IMR-90 (cell line): ENCODE measurements around the gene METRNL. TPM values are rescaled to one million over a fixed set of nuclear protein-coding genes. Genes with fewer than 3 reads are reported as not detected.

ENCODE experiments used
- ATAC-seq: fragments of 200-7000 bp; cut with Tn5 transposase; 2 replicates; pipeline ENCODE4 v1.9.1; 2020; ENCODE audit warnings: low read depth, mild to moderate bottlenecking, moderate library complexity
- BruUV-seq: library from RNA; stranded (reverse); fragments of 400-500 nt; replicated peaks from 2 replicates; lab custom pipeline; 2021; lab: Mats Ljungman, UMichigan
- CTCF ChIA-PET: fragments of 300-600 bp; formaldehyde crosslinking; extraction: SDS; loops from one replicate; lab custom pipeline; 2021; ENCODE audit warnings: antibody characterized with exemption; lab: Yijun Ruan, JAX
- POLR2A ChIA-PET: fragments of 300-600 bp; sonication (Branson Sonifier 250); formaldehyde crosslinking; loops from one replicate; lab custom pipeline; 2022; ENCODE audit warnings: antibody characterized with exemption; ENCODE audit not compliant: unreplicated experiment; lab: Charles Lee
- DNase-seq: peaks from one replicate; pipeline ENCODE4 v3.0.0; 2013
- H2AFZ ChIP-seq: replicated peaks from 2 replicates; pipeline ENCODE3; 2013; ENCODE audit warnings: low read length, mild to moderate bottlenecking; ENCODE audit not compliant: poor library complexity
- H2AK5ac ChIP-seq: 2 replicates; pipeline ENCODE4 v1.6.1; 2013; ENCODE audit warnings: low read depth, low read length, inconsistent platforms
- H2AK9ac ChIP-seq: replicated peaks from 2 replicates; pipeline ENCODE3; 2013; ENCODE audit warnings: mild to moderate bottlenecking, low read depth, low read length, moderate library complexity; ENCODE audit not compliant: poor library complexity
- H2BK120ac ChIP-seq: 2 replicates; pipeline ENCODE4 v1.6.1; 2013; ENCODE audit warnings: low read depth, low read length, inconsistent platforms
- H2BK15ac ChIP-seq: 3 replicates; pipeline ENCODE4 v1.6.1; 2013; ENCODE audit warnings: low read depth, low read length, inconsistent platforms
- H2BK20ac ChIP-seq: 2 replicates; pipeline ENCODE4 v1.6.1; 2013; ENCODE audit warnings: low read depth, mild to moderate bottlenecking, inconsistent platforms, low read length, moderate library complexity
- H2BK5ac ChIP-seq: 2 replicates; pipeline ENCODE4 v1.6.1; 2013; ENCODE audit warnings: mild to moderate bottlenecking, low read depth, low read length, inconsistent platforms; ENCODE audit not compliant: poor library complexity, severe bottlenecking
- H3K14ac ChIP-seq: replicated peaks from 2 replicates; pipeline ENCODE4 v1.6.1; 2013; ENCODE audit warnings: low read depth, low read length, inconsistent platforms
- H3K18ac ChIP-seq: 2 replicates; pipeline ENCODE4 v1.6.1; 2013; ENCODE audit warnings: low read depth, low read length, control low read depth
- H3K23ac ChIP-seq: 2 replicates; pipeline ENCODE4 v1.6.1; 2013; ENCODE audit warnings: low read depth, low read length, inconsistent platforms
- H3K27ac ChIP-seq: 2 replicates; pipeline ENCODE4 v1.5.1; 2013; ENCODE audit warnings: mild to moderate bottlenecking, control low read depth, low read length; ENCODE audit not compliant: insufficient read depth
- H3K27me3 ChIP-seq: 2 replicates; pipeline ENCODE4 v1.6.1; 2013; ENCODE audit warnings: low read length; ENCODE audit not compliant: control insufficient read depth, insufficient read depth
- H3K36me3 ChIP-seq: 2 replicates; pipeline ENCODE4 v1.6.1; 2013; ENCODE audit warnings: low read length, mixed read lengths; ENCODE audit not compliant: control insufficient read depth, insufficient read depth
- H3K4ac ChIP-seq: 2 replicates; pipeline ENCODE4 v1.6.1; 2013; ENCODE audit warnings: low read depth, low read length, inconsistent platforms
- H3K4me1 ChIP-seq: 2 replicates; pipeline ENCODE4 v1.6.1; 2013; ENCODE audit warnings: low read length, mixed read lengths; ENCODE audit not compliant: control insufficient read depth, insufficient read depth
- H3K4me2 ChIP-seq: 2 replicates; pipeline ENCODE4 v1.6.1; 2013; ENCODE audit warnings: low read depth, mild to moderate bottlenecking, control low read depth, low read length, moderate library complexity
- H3K4me3 ChIP-seq: 2 replicates; pipeline ENCODE4 v1.5.1; 2013; ENCODE audit warnings: low read depth, mild to moderate bottlenecking, control low read depth, low read length, moderate library complexity; ENCODE audit not compliant: insufficient read depth
- H3K56ac ChIP-seq: 2 replicates; pipeline ENCODE4 v1.6.1; 2013; ENCODE audit warnings: low read length, inconsistent platforms; ENCODE audit not compliant: insufficient read depth; ENCODE audit errors: extremely low read depth
- H3K79me1 ChIP-seq, 2 experiments: 2 replicates each; pipeline ENCODE4 v1.6.1; 2013; ENCODE audit warnings: low read length in 2 of 2, inconsistent platforms in 1 of 2, low read depth in 1 of 2
- H3K9ac ChIP-seq: 2 replicates; pipeline ENCODE4 v1.6.1; 2013; ENCODE audit warnings: low read depth, low read length, control low read depth
- H3K9me1 ChIP-seq: 2 replicates; pipeline ENCODE4 v1.6.1; 2013; ENCODE audit warnings: low read length, inconsistent platforms; ENCODE audit not compliant: insufficient read depth
- H3K9me3 ChIP-seq: 2 replicates; pipeline ENCODE4 v1.6.1; 2013; ENCODE audit warnings: low read length; ENCODE audit not compliant: control insufficient read depth, insufficient read depth
- H4K20me1 ChIP-seq: 2 replicates; pipeline ENCODE4 v1.6.1; 2013; ENCODE audit warnings: low read length, inconsistent platforms; ENCODE audit not compliant: insufficient read depth
- H4K5ac ChIP-seq: 2 replicates; pipeline ENCODE4 v1.6.1; 2013; ENCODE audit warnings: mild to moderate bottlenecking, low read depth, low read length, control low read depth
- H4K8ac ChIP-seq, 2 experiments: 2 replicates each; pipeline ENCODE4 v1.6.1; 2013; ENCODE audit warnings: low read depth in 2 of 2, low read length in 2 of 2, control low read depth in 1 of 2, inconsistent platforms in 1 of 2
- H4K91ac ChIP-seq: 2 replicates; pipeline ENCODE4 v1.6.1; 2013; ENCODE audit warnings: low read depth, low read length, inconsistent platforms; ENCODE audit not compliant: insufficient read depth
- BHLHE40 ChIP-seq: fragments of 150-350 bp; IDR thresholded peaks from 2 replicates; pipeline ENCODE4 v1.6.1; 2016; ENCODE audit warnings: mild to moderate bottlenecking, low read depth, low read length
- CEBPB ChIP-seq: IDR thresholded peaks from 2 replicates; pipeline ENCODE4 v1.6.1; 2012; ENCODE audit warnings: low read depth, low read length, improper control_type of control experiment
- CHD1 ChIP-seq: IDR thresholded peaks from 2 replicates; pipeline ENCODE4 v1.6.1; 2012; ENCODE audit warnings: low read depth, low read length, improper control_type of control experiment
- CTCF ChIP-seq: conservative IDR thresholded peaks from 2 replicates; pipeline ENCODE4 v1.5.1; 2012; ENCODE audit warnings: mild to moderate bottlenecking, low read depth, low read length, improper control_type of control experiment
- FOS ChIP-seq: fragments of 150-350 bp; IDR thresholded peaks from 2 replicates; pipeline ENCODE4 v1.6.1; 2016; ENCODE audit warnings: low read depth, low read length
- MAFK ChIP-seq: IDR thresholded peaks from 2 replicates; pipeline ENCODE4 v1.6.1; 2012; ENCODE audit warnings: low read depth, low read length, improper control_type of control experiment
- MAZ ChIP-seq: IDR thresholded peaks from 2 replicates; pipeline ENCODE4 v1.6.1; 2012; ENCODE audit warnings: low read depth, mild to moderate bottlenecking, low read length, improper control_type of control experiment, moderate library complexity, borderline replicate concordance
- MXI1 ChIP-seq: IDR thresholded peaks from 2 replicates; pipeline ENCODE4 v1.6.1; 2012; ENCODE audit warnings: low read depth, mild to moderate bottlenecking, low read length, moderate library complexity, borderline replicate concordance
- NFE2L2 ChIP-seq: fragments of 150-350 bp; IDR thresholded peaks from 2 replicates; pipeline ENCODE4 v1.6.1; 2016; ENCODE audit warnings: low read depth, mild to moderate bottlenecking, low read length
- POLR2A ChIP-seq: IDR thresholded peaks from 2 replicates; pipeline ENCODE4 v1.6.1; 2012; ENCODE audit warnings: mild to moderate bottlenecking, low read depth, low read length
- RAD21 ChIP-seq: IDR thresholded peaks from 2 replicates; pipeline ENCODE4 v1.6.1; 2012; ENCODE audit warnings: low read length, improper control_type of control experiment
- RCOR1 ChIP-seq: IDR thresholded peaks from 2 replicates; pipeline ENCODE4 v1.6.1; 2012; ENCODE audit warnings: mild to moderate bottlenecking, low read length, improper control_type of control experiment; ENCODE audit not compliant: insufficient replicate concordance
- RFX5 ChIP-seq: IDR thresholded peaks from 2 replicates; pipeline ENCODE4 v1.8.0; 2012; ENCODE audit warnings: low read depth, mild to moderate bottlenecking, low read length, moderate library complexity
- SMC3 ChIP-seq: fragments of 150-350 bp; IDR thresholded peaks from 2 replicates; pipeline ENCODE4 v1.6.1; 2016; ENCODE audit warnings: low read depth, mild to moderate bottlenecking, antibody characterized with exemption, low read length, moderate library complexity
- USF2 ChIP-seq: fragments of 150-350 bp; IDR thresholded peaks from 2 replicates; pipeline ENCODE4 v1.6.1; 2017; ENCODE audit warnings: mild to moderate bottlenecking, antibody characterized with exemption, low read length, low read depth
- WGBS, 2 experiments: methylation state at CpG; one replicate each; pipeline versions ENCODE4 v1.1.5 to v1.1.7; 2013; ENCODE audit warnings: missing lambda C conversion rate in 2 of 2; ENCODE audit not compliant: insufficient read length in 1 of 2; ENCODE audit errors: extremely low coverage in 2 of 2; 5-methylcytosine and 5-hydroxymethylcytosine counted together
- dilution Hi-C: fragments of 300-500 bp; cut with HindIII; formaldehyde crosslinking; loops from one replicate; pipeline ENCODE4 v1.14.3; 2018; ENCODE audit warnings: low sequenced_read_pairs; ENCODE audit not compliant: unreplicated experiment
- in situ Hi-C: fragments of 300-500 bp; cut with MboI; formaldehyde crosslinking; loops from 3 replicates; pipeline ENCODE4 v1.14.3; 2019; ENCODE audit warnings: low sequenced_read_pairs, inconsistent platforms, mixed read lengths
- intact Hi-C: fragments of 100-400 bp; cut with micrococcal nuclease; formaldehyde crosslinking; loops from 2 replicates; pipeline ENCODE4 v1.10.0; 2022
- polyA plus RNA-seq, 3 experiments: library from polyadenylated mRNA; depleted of rRNA; stranded (reverse); fragments of >200 nt; gene quantifications; 2 replicates each; pipeline ENCODE4 v1.2.3, GENCODE V29; 2012; ENCODE audit warnings: low replicate concordance in 1 of 3
- total RNA-seq: library from RNA; depleted of rRNA; stranded (reverse); fragments of >200 nt; gene quantifications from 2 replicates; pipeline ENCODE4 v1.2.3, GENCODE V29; 2012
- TF ChIP-seq, protein P1 (sequence below): fragments of 150-350 bp; IDR thresholded peaks from 2 replicates; pipeline ENCODE4 v1.6.1; 2016; ENCODE audit warnings: low read depth, mild to moderate bottlenecking, low read length, moderate library complexity, borderline replicate concordance

The METRNL gene
- total and polyA plus RNA-seq, 2 of the 4 experiments (the other 2 are of a cell fraction) = 17.9 to 48.2 TPM

DNA sequence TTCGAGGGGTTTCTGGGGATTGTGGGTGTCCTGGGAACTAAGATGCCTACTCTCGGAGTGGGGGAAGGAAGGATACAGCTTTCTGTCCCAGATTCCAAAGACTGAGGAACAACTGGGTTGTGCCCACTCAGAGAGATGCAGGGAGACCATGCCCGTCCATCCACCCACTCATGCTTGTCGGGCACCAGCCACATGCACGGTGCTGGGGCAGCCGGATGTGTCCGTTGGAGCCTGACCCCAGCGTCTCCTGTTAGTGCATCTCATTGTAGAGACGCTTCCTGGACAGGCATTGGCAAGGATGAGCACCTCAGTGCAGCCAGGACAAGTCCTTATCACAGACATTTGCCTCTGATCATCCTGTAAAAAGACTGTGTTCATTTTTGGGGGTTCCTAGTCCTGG, 58.1 kb downstream of the METRNL start:
- H3K18ac ChIP-seq = no peak overlapping the region
- in situ Hi-C loops = no loop called here
- dilution Hi-C loops = no loop called here
- BruUV-seq = no TSS peak
- peak overlapping the region; percentile 23 for H2AFZ ChIP-seq
- no peak overlapping the region for H2BK5ac ChIP-seq
- no peak overlapping the region for H2BK120ac ChIP-seq
- no peaks in the 10 kb centered on the region for H3K9me1 ChIP-seq
- H4K5ac ChIP-seq = no peak overlapping the region
- H3K14ac ChIP-seq = no peak overlapping the region
- WGBS, 2 experiments = 80% methylated on average over 1 of the region's 9 CpGs; no CpG with 5 or more reads in 1 of the 2 experiments
- H3K56ac ChIP-seq = no peak overlapping the region
- TF ChIP-seq BHLHE40 (no peak), CEBPB (no peak), MAFK (no peak), SMC3 (no peak), CHD1 (no peak), MXI1 (no peak), MAZ (no peak), NFE2L2 (no peak), RFX5 (no peak), RCOR1 (no peak), CTCF (no peak), USF2 (no peak), POLR2A (no peak), RAD21 (no peak), FOS (no peak)
- TF ChIP-seq, protein P1, sequence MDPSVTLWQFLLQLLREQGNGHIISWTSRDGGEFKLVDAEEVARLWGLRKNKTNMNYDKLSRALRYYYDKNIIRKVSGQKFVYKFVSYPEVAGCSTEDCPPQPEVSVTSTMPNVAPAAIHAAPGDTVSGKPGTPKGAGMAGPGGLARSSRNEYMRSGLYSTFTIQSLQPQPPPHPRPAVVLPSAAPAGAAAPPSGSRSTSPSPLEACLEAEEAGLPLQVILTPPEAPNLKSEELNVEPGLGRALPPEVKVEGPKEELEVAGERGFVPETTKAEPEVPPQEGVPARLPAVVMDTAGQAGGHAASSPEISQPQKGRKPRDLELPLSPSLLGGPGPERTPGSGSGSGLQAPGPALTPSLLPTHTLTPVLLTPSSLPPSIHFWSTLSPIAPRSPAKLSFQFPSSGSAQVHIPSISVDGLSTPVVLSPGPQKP = no peak
- peaks cover 40% of the 10 kb centered on the region for H3K27me3 ChIP-seq
- H3K23ac ChIP-seq = no peak overlapping the region
- H2AK9ac ChIP-seq = no peak overlapping the region
- intact Hi-C loops = no loop called here
- H3K4me3 ChIP-seq = no peak overlapping the region
- ChIA-PET CTCF (no interaction called here), POLR2A (no interaction called here)
- no peak overlapping the region for H4K91ac ChIP-seq
- no peak overlapping the region for H3K4ac ChIP-seq
- no peaks in the 10 kb centered on the region for H3K4me1 ChIP-seq
- no peak overlapping the region for H2AK5ac ChIP-seq
- H4K8ac ChIP-seq = no peak overlapping the region
- no peak overlapping the region for H2BK15ac ChIP-seq
- ATAC-seq (no peak), DNase-seq (no peak)
- no peaks in the 10 kb centered on the region for H4K20me1 ChIP-seq
- H3K79me1 ChIP-seq = no peaks in the 10 kb centered on the region
- H3K9me3 ChIP-seq = peaks cover 3% of the 10 kb centered on the region; the same call in 1 of the 2 replicates
- H2BK20ac ChIP-seq = no peak overlapping the region
- H3K27ac ChIP-seq = no peak overlapping the region
- H3K36me3 ChIP-seq = no peaks in the 10 kb centered on the region
- no peak overlapping the region for H3K9ac ChIP-seq
- H3K4me2 ChIP-seq = no peak overlapping the region
